ENCODE results near the gene NUDT19. TPM values are rescaled to one million over a fixed set of nuclear protein-coding genes. Genes with fewer than 3 reads are reported as not detected.
"Not testable (repeated sequence)": the region's sequence is repeated elsewhere in the genome, so short reads cannot be mapped to it uniquely, and the experiment has no call there.

The NUDT19 gene
- polyA plus RNA-seq, 3 donors = 2.9 to 6.3 (median 4.3) TPM

DNA sequence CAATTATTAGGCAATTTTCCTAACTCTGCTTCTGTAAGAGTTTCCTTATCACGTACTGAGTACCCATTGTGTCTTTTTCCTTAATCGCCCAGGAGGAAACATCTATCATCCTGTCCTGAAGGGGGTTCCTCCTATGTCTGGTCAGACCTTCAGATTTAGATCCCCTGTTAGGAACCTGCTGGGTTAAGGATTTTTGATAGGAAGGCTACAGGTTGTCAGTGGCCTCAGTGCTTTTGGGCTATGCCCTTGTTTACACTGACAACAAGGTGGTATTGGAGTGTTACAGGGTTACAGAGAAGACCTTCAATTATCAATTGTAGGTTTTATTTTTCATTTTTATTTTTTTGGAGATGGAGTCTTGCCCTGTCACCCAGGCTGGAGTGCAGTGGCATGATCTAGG, 3.2 kb downstream of the NUDT19 start:
- 16 to 35% (median 26%) methylated on average over 2 of the region's 2 CpGs for WGBS, 3 donors
- not testable (repeated sequence) for H3K27ac ChIP-seq (ENCODE audit: low read depth, low read length)

DNA sequence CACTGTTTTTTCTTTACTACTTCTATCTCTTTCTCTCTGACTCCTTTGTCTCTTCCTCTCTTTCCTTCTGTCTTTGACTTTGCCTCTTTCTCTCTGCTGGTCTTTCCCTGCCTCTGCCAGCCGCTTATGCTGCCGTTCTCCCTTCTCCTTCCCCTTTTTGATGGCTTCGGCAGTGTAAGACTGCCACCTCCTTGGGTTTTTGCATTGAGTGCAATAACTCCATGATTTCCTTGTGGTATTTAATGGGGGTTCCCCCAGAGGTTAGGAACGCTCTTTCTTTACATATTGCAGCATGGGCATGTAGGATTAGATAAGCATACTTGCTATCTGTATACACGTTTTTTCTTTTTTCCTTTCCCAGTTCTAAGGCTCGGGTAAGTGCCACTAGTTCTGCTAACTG, 3.9 kb downstream of the NUDT19 start:
- 47 to 66% (median 51%) methylated on average over 6 of the region's 6 CpGs for WGBS, 3 donors

DNA sequence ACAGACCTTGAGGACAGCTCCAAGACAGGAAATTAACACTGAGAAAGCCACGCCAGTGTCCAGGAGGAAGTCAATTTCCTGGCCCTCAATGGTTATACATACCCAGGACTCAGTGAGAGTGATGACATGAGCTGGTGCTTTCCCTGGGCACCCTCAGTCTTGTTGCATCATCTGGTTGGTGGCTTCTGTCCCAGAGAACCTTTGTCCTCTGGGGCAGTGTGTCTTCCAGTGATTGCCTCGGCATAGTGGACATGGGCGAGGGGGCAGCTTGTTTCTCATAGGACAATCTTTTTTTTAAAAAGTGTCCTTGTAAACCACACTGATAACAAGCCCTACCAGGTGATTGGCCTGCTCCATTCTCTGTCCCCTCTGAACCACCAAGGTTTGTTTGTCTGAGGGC, 5.2 kb downstream of the NUDT19 start:
- 49 to 60% (median 56%) methylated on average over 3 of the region's 3 CpGs for WGBS, 3 donors
- not testable (repeated sequence) for H3K27ac ChIP-seq (ENCODE audit: low read depth, low read length)

More for the DNA sequence above, 3.9 kb downstream of the NUDT19 start:
- H3K27ac ChIP-seq (ENCODE audit: low read depth, low read length) = not testable (repeated sequence)

DNA sequence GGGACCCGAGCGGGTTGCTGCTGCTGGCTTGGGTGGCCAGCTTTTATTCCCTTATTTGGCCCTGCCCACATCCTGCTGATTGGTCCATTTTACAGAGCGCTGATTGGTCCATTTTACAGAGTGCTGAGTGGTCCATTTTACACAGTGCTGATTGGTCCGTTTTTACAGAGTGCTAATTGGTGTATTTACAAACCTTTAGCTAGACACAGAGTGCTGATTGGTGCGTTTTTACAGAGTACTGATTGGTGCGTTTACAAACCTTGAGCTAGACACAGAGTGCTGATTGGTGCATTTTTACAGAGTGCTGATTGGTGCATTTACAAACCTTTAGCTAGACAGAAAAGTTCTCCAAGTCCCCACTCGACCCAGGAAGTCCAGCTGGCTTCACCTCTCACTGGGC, 8.5 kb downstream of the NUDT19 start:
- not testable (repeated sequence) for H3K27ac ChIP-seq (ENCODE audit: low read depth, low read length)
- 92 to 97% (median 95%) methylated on average over 7 of the region's 7 CpGs for WGBS, 3 donors

DNA sequence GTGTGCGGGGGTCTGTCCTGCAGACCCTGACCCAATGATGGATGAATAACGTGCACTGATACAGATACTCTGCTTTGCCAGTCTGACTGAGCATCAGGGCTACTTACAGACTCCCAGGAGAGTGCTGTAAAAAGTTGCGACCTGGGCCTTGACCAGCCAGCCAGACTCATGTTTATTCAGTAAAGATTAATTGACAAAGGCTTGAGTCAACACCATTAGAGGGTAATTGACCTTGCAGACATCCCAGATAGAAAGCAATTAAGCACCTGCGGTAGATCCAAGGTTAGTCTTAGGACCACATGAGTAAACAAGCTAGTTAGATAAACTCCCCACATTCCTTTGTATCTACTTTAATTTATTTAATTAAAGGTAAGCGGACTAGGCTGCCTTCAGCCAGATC, 10.4 kb downstream of the NUDT19 start:
- H3K27ac ChIP-seq (ENCODE audit: low read depth, low read length) = no peak overlapping the region
- 24 to 76% (median 73%) methylated on average over 5 of the region's 5 CpGs for WGBS, 3 donors

DNA sequence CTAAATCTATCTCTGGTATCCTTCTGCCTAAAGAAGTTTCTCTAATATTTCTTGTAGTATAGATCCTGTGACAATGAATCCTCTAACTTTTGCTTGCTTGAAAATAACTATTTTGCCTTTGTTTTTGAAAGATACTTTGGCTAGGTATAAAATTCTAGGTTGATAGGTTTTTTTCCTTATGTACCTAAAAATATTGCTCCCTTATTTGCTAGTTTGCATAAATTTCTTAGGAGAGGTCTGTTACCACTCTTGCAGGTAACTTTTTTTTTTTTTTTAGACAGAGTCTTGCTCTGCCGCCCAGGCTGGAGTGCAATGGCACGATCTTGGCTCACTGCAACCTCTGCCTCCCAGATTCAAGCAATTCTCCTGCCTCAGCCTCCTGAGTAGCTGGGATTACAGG, 12.4 kb downstream of the NUDT19 start:
- whole genome bisulfite sequencing, 3 donors = 93 to 100% (median 100%) methylated on average over 2 of the region's 2 CpGs
- not testable (repeated sequence) for H3K27ac ChIP-seq (ENCODE audit: low read depth, low read length)

DNA sequence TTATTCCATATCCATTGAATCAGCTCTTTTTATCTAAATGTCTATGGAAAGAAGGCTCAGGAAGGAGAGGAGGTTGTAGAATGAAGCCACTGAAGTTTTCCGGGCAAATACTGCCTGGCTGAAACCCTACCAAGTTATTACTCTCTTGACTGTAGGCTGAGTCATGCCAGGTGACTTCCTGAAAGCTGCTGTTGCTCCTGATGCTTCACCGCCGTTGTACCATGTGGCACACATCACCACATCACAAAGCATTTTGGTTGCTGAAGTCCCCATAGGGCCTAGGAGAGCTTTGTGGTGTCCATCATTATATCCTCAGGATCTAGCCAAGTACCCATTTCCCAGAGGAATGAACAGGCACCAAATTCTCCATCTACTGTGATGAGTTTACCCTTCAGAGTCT, 16.8 kb downstream of the NUDT19 start:
- 58 to 82% (median 68%) methylated on average over 3 of the region's 3 CpGs for WGBS, 3 donors

DNA sequence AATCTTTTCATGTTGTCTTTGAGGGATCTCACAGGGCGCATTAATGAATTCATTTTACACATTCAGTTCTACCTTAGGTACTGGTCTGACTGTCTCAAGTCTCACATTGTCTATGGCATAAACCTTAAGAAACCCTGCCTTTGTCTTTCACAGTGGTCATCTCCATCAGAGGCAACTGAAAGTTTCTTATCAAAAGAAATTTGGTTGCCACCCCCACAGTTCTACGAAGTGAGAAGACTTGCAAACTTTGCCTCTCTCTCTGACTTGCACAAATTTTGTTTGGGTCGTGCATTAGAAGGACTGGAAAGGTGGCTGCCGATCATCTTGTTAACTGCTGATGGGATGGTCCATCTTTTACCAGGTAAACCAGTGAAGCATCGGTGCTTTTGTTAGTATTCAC, 17.4 kb downstream of the NUDT19 start:
- WGBS, 3 donors = 83 to 89% (median 84%) methylated on average over 5 of the region's 5 CpGs
- H3K27ac ChIP-seq (ENCODE audit: low read depth, low read length) = no peak overlapping the region

More for the DNA sequence above, 16.8 kb downstream of the NUDT19 start:
- H3K27ac ChIP-seq (ENCODE audit: low read depth, low read length) = no peak overlapping the region

DNA sequence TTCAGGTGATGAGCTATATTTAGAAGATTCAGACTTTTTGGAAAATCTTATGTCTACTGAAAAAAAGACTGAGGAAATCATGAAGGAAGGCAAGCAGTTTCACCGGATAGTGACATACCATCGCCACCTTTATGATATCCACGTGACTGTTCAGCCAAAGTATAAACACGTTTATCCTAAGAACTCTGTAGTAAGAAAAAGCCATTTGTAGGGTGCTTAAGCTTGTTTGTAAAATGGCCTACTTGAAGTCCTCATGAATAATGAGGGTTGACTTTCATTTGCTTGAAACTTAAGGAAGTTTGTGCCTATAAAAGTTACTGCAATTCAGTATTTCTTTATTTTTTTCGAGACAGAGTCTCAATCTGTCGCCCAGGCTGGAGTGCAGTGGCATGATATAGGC, 20.1 kb downstream of the NUDT19 start:
- 90 to 96% (median 95%) methylated on average over 6 of the region's 6 CpGs for WGBS, 3 donors
- no peak overlapping the region for H3K27ac ChIP-seq (ENCODE audit: low read depth, low read length)

DNA sequence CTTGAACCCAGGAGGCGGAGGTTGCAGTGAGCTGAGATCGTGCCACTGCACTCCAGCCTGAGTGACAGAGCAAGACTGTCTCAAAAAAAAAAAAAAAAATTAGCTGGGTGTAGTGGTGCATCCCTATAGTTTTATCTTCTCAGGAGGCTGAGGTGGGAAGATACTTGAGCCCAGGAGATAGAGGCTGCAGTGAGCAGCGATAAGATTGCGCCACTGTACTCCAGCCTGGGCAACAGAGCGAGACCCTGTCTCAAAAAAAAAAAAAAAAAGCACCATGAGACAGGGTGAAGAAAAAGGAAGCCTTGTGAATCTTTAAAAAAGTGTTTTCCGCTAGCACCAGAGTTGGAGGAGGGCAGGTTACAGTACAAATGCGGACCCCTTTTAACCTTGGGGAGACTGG, 24.6 kb downstream of the NUDT19 start:
- H3K27ac ChIP-seq (ENCODE audit: low read depth, low read length) = not testable (repeated sequence)
- WGBS, 3 donors = 97 to 99% (median 97%) methylated on average over 7 of the region's 7 CpGs

DNA sequence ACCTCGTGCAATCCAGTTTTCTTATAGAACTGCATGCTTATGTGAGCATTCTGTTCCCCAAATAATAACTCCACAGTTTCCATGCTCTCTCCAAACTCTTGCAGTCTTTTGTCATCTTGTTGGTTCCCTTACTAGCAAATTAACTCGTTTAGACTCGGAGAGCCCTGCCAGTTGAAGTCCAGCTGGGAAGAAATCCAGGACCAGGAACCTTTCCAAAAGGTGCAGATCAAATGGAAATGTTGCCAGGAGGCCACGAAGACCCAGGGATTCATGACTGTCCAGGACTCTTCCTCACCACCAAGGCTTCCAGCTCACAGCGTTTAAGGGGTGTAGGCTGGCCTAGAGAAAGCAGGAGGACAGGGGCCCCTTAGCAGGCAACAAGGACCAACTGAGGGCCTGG, 25.9 kb downstream of the NUDT19 start:
- WGBS, 3 donors = 49 to 70% (median 70%) methylated on average over 5 of the region's 5 CpGs
- no peak overlapping the region for H3K27ac ChIP-seq (ENCODE audit: low read depth, low read length)

DNA sequence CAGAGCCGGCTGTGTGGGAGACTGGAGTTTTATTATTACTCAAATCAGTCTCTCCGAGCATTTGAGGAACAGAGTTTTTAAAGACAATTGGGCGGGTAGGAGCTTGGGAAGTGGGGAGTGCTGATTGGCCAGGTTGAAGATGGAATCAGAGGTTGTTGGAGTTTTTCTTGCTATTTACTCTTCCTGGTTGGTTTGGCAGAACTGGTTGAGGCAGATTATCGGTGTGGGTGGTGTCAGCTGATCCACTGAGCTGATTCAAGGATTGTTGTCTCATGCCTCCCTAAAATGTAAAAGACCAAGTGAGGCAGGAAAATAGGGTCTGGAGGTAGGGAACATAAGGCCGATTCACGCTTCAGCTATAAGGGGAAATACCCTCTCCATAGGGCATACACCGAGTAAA, 26.7 kb downstream of the NUDT19 start:
- WGBS, 3 donors = 83 to 86% (median 86%) methylated on average over 7 of the region's 7 CpGs
- no peak overlapping the region for H3K27ac ChIP-seq (ENCODE audit: low read depth, low read length)

DNA sequence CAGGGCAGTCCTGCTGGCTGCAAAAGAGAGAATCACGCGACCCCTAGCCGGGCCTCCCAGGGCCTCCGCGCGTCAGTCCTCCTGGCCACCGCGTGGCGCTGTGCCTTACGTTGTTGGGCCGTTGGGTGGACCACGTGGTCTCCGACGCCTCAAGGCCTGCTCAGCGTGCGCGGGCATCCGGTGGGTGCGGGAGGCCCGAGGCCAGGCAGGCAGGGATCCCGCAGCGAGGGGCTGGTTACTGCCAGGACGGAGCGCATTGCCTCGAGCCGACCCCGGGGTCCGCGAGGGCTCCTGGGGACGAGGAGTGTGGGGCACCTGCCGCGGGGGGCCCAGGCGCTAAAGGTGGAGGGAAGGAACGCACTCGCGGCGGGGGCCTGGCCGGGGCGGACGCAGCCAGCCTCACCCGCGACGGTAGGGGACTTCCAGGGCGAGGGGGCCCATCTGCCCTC, 28.0 kb downstream of the NUDT19 start, which contains the start of gene TDRD12:
Gene TDRD12, plus strand, starts transcription at position 157 of the 449 bp plus-strand sequence. CDS start 306 bp downstream, outside the sequence.
- H3K27ac ChIP-seq (ENCODE audit: low read depth, low read length) = no peak within 1 kb of the TSS
- 90 to 92% (median 91%) methylated on average over 41 to 44 of the region's 44 CpGs for WGBS, 3 donors

DNA sequence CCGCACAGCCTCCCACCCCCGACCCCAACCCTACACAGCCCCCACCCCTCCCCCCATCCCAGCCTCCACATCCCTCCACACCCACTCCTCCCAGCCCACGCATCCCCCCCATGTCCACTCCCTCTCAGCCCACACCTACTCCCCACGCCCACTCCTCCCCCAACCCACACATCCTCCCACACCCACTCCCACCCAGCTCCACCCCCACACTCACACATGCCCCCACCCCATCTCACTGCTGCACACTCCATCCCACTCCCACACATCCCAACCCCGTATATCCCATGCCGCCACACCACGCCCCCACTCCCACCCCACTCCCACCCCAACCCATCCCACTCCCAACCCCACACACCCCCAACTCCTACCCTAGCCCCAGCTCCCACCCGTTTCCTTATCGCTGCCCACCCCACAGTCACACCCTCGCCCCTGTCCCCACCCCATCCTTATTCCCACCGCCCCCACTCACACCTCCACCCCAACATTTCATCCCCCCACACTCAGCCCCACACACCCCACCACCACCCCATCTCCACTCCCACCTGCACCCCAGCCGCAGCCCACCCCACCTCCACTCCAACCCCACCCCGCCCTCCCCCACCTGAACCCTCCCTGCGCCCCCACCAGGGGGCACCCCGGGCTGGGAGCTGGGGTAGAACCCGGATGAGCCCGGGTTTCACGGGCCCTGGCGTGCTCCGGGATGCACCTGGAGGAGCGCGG, 28.8 kb downstream of the NUDT19 start:
- 93 to 95% (median 95%) methylated on average over 16 to 22 of the region's 22 CpGs for WGBS, 3 donors

DNA sequence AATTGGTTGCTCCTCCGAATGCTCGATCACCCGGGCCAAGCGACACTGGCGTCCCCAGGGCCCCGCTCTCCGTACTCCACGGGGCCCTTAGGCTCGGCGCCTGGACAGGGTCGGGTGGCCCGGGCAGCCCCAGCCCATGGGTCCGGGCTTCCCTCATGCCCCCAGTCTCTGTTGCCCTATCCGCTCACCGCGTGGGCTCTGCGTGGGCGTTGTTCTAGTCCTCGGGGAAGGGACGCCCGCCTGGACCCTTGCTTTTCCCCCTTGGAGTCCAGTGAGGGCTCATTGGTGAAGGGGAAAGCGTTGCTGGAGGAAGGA, 29.3 kb downstream of the NUDT19 start:
- H3K27ac ChIP-seq (ENCODE audit: low read depth, low read length) = no peak overlapping the region
- WGBS, 3 donors = 94 to 98% (median 97%) methylated on average over 20 to 22 of the region's 22 CpGs

More for the DNA sequence above, 28.8 kb downstream of the NUDT19 start:
- no peak overlapping the region for H3K27ac ChIP-seq (ENCODE audit: low read depth, low read length)

DNA sequence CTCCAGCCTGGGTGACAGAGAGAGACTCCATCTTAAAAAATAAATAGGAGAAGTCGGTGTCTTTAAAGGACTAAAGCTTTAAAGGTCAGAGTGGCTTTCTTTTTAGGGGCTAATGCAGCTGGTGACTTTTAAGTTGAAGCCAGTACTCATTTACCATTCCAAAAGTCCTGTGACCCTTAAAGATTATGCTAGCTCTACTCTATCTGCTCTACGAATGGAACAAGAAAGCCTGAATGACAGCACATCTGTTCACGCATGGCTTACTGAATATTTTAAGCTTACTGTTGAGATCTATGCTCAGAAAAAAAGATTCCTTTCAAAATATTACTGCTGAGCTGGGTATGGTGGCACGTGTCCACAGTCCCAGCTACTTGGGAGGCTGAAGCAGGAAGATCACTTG, 44.3 kb downstream of the NUDT19 start:
- 81 to 84% (median 82%) methylated on average over 4 of the region's 4 CpGs for WGBS, 3 donors
- no peak overlapping the region for H3K27ac ChIP-seq (ENCODE audit: low read depth, low read length)

DNA sequence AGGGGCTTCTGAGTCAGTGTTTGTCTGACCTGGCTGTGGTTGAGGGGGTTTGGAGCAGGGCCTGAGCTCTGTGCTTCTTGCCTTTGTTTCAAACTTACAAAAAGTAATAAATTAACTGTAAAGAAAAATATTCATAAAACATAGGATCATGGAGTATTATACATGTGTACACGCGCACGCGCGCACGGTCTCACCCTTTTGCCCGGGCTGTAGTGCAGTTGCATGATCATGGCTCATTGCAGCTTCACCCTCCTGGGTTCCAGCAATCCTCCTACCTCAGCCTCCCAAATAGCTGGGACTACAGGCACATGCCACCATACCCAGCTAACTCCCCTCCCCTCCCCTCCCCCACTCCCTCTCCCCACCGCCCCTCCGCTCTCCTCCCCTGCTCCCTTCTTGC, 51.4 kb downstream of the NUDT19 start:
- 96 to 100% (median 98%) methylated on average over 9 of the region's 9 CpGs for WGBS, 3 donors
- H3K27ac ChIP-seq (ENCODE audit: low read depth, low read length) = no peak overlapping the region

DNA sequence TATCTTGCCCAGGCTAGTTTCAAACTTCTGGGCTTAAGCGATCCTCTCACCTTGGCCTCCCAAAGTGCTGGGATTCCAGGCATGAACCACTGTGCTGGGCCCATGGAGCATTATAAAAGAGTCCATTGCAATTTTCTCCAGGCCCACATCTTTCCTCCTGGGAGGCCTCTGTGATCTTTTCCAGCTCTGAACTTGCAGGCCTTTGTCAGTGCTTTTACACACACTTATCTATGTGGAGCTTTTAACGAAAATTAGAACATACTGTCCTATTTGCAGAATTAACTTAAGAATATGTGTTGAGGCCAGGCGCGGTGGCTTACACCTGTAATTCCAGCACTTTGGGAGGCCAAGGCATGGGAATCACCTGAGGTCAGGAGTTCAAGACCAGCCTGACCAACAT, 51.8 kb downstream of the NUDT19 start:
- WGBS, 3 donors = 94 to 100% (median 98%) methylated on average over 4 of the region's 4 CpGs
- H3K27ac ChIP-seq (ENCODE audit: low read depth, low read length) = no peak overlapping the region

DNA sequence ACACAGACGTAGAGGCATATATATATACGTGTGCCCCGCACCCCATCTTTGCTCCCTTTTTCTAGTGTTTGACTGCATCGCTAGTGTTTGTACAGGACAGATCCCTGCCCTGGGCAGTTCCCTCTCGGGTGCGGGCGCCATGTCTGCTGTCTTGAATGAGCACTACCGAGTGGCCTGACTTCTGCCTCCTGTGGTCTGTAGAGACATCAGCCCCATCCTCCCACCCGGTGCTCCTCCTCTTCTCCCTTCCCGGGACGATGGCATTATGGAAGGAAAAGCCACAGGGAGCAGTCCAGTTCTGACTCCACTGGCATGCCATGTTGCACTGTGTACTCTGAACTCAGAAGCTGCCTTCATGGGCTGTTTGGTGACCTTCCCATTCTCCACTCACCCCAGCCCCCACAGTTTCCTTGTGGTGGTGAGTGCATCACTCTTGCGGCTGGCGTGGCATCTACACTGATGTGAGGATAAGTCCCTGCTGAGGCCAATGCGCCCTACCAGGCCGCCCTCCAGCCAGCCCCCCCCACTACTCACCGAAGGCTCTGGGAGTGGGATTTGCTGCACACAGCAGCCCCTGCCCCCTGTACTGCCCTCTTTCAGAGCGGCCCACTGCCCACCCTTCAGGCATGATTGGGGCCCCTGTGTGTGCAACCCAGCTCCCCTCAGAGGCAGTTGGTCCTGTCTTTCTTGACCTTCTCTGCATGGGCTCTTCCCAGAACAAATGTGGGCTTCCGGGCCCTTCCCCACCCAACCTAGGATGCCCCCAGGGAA, 53.1 kb downstream of the NUDT19 start:
- H3K27ac ChIP-seq (ENCODE audit: low read depth, low read length) = no peak overlapping the region
- whole genome bisulfite sequencing, 3 donors = 87 to 93% (median 87%) methylated on average over 17 to 18 of the region's 18 CpGs

Data from adipose tissue (tissue), 3 donors.